ENCODE results near the gene CNTNAP5.

The CNTNAP5 gene

DNA sequence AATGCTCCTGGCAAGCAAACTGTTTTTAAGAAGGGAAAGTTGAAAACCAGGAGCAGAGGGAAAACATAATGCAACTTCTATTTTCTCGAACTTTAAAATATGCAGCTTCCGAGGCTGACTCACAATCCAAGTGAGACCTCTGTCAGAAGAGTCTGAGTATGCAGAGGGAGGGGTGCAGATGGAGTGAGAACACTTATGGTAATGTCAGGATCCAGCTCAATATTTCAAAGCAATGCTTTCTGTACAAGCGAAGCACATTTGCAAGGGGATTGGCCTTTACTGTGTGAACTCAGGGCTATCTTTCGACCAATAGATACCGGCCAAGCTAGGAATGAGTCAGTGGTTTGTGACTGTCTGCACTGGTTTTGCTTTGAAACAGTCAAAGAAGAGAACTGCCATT is 242.7 kb downstream of the CNTNAP5 start:
- DNase-seq (ENCODE audit: low read depth), result peak; percentile 48

DNA sequence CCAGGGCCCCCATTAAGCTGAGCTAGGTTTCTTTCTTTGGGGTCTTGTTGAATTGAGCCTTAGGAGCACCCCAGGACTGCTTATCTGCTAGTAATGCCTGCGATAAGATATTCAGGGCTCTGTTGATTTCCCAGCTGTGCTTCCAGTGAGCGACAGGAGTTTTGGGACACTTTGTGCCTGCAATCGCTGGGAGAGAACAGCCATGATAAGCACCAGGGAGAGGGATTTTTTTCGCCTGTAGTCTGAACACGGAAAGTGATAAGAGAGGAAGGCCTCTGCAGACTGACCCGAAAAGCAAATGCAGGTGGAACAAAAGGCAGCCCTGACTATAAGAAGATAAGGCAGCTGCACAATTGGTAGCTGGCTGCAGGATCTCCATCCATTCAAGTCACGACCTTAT is 244.3 kb downstream of the CNTNAP5 start:
- no peak for DNase-seq (ENCODE audit: low read depth)

DNA sequence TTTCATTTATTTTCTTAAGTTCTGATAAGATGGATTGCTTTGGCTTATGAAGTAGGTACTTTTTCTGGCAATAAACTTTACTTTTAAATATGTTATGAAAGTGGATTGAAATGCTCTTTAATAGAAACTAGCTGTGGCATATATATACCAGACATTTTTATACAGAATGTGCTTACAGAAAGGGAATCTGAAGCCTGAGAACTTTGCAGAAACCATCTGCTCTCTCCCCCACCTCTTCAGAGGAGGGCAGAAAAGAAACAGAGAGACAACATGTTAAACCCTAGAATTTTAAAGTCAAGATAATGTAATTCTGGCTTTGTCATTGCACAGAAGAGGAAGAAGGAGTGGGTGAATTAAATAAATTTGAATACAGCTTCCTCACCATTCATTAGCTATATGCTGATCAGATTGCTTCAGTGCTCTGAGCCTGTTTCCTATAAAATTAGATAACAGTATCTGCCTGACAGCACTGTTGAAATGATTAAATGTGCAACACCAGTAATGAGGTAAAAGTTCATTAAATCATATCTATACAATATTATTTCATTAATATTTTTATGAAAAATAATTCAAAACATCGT is 247.3 kb downstream of the CNTNAP5 start:
- DNase-seq (ENCODE audit: low read depth), result no peak

DNA sequence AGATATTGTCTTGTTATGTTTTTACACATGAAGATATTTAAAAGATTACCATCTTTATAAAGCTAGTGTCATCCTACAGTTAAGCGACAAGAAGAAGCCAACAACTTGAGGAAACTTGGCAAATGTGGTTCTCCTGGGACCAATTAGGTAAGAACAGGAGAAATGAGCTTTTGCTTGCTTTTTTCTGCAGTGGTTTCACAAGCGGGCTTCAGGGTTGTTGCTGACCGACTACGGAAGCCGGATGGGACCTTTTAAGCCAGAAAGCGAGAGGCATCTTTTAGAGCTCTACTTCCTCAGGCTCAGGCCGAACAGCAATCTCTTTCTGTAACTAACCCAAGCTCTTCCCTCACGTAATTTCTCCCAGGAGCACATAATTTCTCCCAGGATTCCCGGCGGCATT is 256.5 kb downstream of the CNTNAP5 start:
- DNase-seq (ENCODE audit: low read depth), result no peak

DNA sequence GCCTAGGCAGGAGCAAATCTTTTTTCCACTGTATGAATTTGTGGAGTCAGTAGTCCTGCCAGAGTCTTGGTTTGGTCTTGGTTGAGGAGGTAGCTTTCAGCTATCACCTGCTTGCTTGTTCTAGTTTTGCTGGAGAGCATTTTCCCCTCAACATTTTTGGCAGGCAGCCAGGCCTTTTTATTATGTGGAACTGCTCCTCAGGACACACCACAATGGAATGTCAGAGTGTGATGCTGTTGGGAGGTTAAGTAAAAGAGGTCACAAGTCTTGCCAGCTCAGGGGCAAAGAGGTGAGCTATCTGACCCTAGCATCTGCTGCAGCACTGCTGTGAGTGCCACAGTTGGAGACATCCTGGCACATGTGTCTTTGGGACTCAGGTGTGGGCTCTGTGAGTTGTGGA is 258.0 kb downstream of the CNTNAP5 start:
- DNase-seq (ENCODE audit: low read depth), result no peak

DNA sequence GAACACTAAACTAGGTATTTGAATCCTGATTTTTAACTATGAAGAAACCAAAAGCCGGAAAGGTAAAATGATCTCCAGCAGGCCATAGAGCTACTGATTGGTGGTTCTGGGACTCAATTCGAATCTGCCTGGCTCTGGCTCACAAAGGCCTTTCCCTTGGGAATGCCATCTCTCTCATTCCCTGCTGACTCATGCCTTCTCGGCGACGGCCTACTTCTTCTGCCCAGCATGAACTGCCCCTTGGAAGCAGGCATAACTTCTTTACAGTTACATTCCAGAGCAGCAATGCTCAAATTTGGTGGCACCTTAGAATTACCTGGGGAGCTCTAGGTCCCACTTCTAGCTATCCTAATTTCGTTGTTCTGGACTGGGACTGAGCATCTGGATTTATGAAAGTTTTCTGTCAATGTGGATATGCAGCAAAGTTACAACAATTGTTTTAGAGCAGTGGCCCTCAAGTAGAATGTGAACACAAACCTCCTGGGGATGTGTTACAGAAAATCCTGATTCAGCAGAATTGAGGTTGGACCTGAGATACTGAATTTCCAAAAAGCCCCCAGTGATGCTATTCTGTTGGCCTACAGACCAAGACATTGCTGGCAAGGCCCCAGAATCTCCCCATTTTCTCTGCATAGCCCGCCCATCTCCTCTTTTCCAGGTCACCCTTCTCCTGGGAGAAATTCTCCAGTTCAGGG is 261.1 kb downstream of the CNTNAP5 start:
- no peak for DNase-seq (ENCODE audit: low read depth)

DNA sequence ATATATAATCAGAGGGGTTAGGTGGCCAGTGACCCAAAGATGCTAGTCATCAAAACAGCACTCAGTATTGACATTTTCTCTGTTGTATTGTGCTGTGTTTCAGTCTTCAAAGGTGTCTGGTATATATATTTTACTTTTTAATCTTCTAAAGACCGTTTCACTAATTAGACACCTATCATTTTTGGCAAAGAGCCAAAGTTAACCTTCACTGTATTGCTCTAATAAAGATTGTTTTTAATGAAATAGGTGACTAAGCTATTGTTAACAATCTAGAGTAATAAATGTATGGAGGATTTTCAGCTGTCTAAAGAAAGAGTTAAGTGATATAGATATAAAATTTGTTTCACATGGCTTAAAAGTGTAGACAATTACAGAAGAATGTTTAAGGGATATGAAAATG is 264.0 kb downstream of the CNTNAP5 start:
- DNase-seq (ENCODE audit: low read depth), result no peak

DNA sequence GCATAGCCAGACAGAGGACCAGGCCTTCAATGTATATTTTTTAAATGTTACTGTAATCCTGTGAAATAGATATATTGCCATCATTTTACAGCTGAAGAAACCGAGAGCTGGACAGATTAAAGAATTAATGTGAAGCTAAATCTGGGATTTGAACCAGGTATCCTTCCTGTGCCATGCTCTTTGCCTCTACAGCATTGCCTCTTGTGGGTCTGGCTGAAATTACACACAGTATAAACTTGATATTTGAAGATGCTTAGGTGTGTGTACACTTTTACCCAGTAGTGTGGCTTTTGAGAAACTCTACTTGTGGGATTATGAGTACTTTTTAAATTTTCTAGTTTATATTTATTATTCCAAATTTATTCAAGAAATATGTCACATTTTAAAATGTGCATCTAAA is 264.5 kb downstream of the CNTNAP5 start:
- DNase-seq (ENCODE audit: low read depth), result no peak

DNA sequence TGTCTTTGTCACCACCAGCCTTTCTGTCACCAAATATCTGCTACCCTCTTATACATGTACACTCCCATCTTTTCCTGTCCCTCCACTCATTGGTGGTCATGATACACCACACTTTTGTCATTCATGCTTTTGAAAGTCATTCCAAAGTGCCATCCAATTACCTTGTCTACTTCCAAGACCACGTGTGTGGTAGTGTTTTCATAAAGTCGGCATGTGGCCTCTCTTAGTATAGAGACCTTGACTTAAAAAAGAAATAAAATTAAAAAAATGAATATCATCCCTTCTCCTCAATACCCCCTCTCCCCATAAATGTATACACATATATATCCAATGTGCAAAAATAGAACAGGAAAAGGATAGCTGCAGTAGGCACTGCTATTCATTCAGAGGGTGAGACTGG is 271.4 kb downstream of the CNTNAP5 start:
- no peak for DNase-seq (ENCODE audit: low read depth)

DNA sequence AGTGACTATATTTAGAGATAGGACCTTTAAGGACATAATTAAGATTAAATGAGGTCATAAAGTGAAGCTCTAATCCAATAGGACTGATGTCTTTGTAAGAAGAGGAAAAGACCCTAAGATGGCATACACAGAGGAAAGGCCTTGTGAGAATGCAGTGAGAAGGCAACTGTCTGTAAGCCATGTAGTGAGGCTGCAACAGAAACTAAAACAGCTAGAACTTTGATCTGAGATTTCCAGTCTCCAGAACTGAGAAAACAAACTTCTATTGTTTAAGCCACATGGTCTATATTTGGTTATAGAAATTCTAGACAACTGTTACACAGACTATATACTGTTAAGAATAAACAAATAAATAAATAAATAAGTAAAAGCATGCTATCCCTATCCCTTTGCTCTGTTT is 276.8 kb downstream of the CNTNAP5 start:
- no peak for DNase-seq (ENCODE audit: low read depth)

DNA sequence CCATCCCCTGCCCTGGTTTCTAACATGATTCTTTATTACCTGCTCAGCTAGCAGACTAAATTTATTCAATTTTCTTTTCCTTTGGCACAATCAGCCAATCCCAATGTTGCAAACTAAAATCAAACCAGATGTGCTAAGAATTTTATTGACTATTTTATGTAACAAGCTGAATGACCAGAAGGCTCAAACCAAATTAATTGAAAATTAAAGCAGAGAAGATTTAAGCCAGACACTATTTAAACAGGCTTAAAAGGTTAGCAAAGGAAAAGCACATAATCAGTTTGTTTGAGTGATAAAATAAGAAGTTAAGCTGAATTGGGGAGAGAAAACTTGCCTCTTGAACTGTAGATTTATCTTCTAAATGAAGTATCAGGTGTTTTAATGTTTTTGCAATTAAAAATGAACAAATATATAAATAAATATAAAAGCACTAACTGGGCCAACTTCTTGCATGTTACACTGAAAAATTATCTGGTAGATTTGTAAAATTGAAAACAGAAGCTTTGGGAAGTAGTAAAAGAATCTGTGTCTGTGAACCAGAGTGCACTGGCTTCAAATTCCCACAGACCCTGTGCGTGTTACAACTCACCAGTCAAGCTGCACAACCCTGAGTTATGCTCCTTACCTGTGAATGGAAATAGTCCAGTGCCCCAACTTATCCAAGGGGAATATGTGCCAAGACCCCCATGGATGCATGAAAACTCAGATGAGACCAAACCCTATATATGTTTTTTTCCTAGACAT is 283.4 kb downstream of the CNTNAP5 start:
- DNase-seq (ENCODE audit: low read depth), result no peak

DNA sequence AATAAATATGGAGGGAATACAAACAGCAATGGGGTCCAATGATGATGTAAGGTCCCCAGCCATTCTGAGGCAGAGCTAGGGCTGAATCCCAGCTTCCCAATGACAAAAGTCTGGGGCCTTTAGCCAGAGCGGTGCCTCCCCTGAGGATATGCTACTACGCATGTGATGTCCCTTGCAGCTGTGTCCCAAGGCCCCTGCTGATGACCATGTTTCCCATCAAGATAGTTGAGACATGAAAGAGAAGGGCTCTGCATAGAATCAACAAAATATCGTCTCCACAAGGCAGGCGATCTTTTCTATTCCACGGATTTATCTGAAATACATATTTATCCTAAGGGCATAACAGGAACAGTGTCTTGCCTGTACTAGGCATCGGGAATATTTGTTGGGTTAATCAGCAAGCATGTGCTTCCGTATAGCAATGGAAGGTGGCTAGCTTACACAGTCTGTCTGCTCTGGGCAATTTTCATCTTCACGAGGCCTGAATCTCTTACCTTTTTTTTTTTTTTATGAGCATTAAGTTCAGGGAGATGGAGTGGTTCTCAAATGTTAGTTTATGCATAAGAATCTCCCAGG is 284.6 kb downstream of the CNTNAP5 start:
- DNase-seq (ENCODE audit: low read depth), result no peak

DNA sequence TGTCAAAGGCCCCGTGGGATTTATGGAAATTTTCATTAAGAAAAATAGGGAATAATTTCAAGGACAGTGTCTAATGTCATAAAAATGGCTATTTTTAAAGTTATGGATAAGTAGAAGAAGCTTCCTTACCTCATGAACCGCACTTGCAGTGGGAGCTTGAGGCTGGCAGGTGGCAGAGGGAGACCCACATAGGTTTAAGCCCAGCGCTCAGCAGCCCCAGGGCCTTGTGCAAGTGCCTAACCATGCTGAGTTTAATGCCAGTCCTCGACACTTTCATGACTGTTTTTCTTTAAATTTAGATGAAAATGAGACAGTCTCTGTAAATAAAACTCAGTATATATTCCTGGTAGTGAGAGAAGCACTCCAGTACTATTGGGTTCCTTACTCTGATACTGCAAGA is 285.6 kb downstream of the CNTNAP5 start:
- no peak for DNase-seq (ENCODE audit: low read depth)

DNA sequence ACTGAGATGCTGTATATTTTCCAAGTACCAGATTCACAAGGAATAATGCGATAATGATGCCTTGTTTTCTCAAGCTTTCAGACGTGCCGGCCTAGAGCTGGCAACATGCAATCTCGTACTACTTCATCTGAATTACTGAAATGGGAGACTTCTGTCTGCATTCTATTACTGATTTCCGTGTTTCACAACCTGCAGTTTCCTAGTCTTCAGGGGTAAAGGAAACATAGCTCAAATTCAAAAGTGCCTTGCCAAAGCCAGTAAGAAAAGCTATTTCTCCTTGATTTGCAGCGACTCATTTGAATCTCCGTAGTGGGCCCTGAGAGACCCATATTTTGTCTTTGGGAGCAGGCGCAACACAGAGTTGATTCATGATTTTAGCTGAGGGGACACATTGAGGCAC is 289.0 kb downstream of the CNTNAP5 start:
- DNase-seq (ENCODE audit: low read depth), result no peak

DNA sequence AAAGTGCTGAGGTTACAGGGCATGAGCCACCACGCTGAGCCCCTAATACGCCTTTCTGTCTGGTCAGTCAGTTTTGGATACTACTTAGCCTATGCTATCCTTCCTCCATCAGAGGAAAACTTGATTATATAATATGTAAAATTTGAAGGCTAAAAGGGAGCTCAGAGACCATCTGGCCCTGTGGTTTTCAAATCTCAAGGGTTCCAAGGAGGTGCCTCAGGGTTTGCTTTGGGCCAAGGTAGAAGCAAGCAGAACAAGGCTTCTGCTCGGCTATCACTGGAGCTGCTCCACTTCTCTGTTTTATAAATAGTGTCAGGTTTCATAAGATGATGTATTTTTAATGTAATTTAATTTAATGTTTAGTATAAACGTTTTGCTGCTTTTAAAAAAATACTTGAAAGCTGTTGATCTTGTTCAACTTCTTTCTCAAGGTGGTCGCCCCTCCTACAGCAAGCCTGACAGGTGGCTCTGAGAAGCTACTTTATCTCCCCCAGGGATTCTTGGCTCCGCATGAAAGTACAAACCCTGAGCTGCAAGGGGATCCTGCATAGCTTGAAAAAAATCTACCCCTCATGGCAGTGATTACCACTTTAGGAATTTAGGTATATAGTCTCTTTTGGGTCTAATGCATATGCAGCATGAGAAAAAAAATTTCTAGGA is 290.3 kb downstream of the CNTNAP5 start:
- no peak for DNase-seq (ENCODE audit: low read depth)

DNA sequence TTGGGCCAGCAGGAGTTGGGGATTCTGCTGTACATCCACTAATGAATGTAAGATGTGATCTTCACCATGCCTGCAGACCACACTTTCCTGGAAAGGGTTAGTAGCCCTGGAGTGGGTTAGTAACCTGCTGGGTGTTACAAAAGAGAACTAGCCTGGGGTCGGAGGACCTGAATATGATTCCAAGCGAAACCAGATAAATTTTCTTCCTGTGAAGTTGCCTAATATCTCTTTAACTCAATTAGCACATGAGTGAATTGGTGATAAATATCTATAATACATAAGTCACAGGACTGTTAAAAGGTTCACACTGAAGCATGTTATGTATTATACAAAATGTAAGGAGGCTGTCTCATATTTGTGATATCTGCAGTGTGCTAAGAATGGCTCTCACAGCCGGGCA is 291.0 kb downstream of the CNTNAP5 start:
- DNase-seq (ENCODE audit: low read depth), result no peak

DNA sequence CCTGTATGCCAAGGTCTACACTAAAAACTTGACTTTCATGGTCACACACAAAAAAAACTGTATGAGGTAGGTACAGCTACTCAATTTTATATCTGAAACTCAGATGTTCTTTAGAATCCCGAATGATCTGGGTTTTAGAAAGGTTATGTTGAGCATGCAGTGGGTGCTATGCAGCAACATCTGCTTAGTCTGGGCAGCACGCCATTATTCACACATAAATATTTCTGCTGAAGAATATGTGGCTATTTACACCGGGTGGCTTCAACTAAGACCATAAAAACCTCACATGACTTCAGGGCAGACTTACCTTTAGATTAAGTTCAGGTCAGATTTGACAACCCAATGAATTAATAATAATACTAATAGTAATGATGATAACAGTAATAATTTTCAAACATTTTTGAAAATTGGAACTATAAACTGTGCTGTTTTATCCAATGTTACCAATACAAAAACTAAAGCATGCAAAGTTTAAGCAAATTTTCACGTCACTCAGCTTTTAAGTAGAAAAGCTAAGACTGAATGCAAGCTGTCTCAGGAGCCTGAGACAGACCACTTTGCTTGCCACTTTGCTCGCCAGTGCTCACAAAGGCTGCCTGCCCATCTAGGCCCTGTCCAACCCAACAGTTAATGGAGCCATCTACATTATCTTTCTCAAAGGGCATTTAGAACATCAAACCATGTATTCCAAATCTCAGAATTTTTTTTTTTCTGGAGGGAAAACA is 292.0 kb downstream of the CNTNAP5 start:
- DNase-seq (ENCODE audit: low read depth), result no peak

DNA sequence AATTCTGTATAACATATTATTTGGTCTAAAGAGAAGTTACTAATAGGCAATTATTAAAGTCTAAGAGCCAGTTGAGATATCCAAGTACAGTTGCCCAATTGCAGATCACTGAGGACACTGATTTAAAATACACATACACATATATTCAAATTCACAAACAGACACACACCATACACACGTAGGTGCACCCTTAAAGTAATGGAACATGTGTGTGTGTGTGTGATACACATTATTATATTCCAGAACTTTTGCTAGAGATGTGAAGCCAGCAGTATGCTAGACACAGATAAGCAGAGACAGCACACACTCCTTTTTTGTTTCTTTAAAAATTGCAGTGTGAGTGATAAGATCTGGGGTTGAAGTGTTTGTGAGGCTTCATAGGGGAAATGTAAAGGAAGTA is 292.5 kb downstream of the CNTNAP5 start:
- DNase-seq (ENCODE audit: low read depth), result no peak

DNA sequence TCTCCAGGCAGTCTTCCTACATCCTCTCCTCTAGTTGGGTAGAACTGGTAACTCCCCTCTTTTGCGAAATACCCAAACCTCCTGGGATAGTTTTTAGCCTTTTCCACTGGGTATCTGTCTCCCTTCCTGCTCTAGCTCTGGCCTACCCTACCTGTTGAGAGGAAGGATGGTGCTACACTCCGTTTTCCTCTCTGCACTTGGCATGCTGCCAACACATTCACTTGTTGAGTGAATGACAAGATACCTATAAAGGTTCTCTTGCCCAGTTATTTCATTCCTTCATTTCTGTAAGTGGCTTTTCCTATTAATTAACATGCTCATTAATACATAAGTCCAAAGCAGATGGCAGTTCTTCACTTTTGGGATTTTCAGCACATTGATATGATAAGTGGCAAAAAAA is 293.8 kb downstream of the CNTNAP5 start:
- no peak for DNase-seq (ENCODE audit: low read depth)

DNA sequence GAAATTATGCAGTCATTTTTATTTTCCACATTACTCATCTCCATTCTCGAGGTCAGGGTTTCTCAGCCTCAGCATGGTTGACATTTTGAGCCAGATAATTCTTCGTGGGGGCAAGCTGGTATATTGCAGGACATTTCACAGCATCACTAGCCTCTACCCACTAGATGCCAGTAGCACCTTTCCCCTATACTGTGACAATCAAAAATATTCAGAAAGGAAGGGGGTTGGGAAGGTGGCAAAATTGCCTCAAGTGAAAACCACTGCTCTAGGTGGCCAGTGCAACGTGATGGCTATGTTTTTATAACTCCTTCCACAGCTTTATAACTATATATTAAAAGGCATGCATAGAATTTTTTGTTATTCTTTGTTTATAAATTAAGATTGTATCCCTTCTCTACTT is 294.5 kb downstream of the CNTNAP5 start:
- no peak for DNase-seq (ENCODE audit: low read depth)

DNA sequence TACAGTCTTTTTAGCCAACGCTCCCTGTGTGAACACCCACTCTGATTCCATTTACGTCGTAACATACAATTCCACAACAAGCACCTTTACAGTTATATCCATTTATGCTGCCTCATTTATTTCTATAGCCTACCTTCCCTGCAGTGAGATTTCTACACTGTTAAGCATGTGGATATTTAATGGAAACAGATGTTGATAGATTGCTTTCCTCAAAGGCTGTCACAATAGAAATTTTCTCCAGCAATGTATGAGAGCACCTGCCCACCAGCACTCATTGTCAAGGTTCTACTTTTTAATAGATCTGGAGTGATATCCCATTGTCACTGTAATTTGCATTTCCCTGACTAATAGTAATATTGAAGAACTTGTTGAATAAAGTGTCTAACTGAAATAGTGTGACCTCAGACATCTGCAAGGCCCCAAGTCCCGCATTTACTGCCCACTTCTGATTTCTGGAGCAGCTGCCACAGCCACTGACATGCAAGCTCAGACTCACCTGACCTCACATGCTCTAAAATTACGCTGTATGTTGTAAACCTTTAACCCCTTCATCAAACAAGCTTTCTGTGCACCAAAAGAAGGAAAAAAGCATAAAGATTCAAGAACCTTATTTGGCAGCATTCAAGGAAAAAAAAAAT is 295.1 kb downstream of the CNTNAP5 start:
- no peak for DNase-seq (ENCODE audit: low read depth)

DNA sequence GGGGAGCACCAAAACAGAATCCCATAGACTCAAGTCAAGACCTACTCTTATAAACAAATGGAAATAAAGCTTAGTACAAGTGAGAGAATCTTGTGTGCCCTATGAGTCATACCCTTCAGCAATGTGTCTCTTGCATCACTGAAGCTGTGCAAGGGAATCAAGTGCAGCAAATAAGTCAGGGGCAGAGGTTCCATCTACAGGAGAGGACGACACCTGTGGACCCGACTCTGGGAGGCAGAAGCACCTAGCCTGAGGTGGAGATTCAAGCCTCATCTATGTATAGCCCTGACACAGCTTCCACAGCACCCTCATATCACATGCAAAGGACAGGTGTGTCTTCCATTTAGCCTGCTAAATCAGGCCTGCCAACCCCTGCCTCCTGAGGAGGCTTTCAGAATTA is 298.2 kb downstream of the CNTNAP5 start:
- no peak for DNase-seq (ENCODE audit: low read depth)

Measured in stromal cell of bone marrow (primary cell).